Left renal pelvis (tissue), 4 donors: ENCODE measurements around the gene EXOC2. TPM values are rescaled to one million over a fixed set of nuclear protein-coding genes. Genes with fewer than 3 reads are reported as not detected.

Source experiments
- DNase-seq, 4 donors: peaks; one replicate each; pipeline ENCODE4 v3.0.0-alpha.2; 2013; ENCODE audit warnings: low read depth in 4 of 4, low spot score in 3 of 4
- polyA plus RNA-seq, 4 donors: library from polyadenylated mRNA; unstranded; fragments of 120-200 nt; gene quantifications; one replicate each; pipeline ENCODE4 v1.2.1, GENCODE V29; 2013; ENCODE audit not compliant: insufficient read length in 4 of 4

Gene EXOC2
- polyA plus RNA-seq, 4 donors = 16.3 to 25.7 (median 23.6) TPM

DNA sequence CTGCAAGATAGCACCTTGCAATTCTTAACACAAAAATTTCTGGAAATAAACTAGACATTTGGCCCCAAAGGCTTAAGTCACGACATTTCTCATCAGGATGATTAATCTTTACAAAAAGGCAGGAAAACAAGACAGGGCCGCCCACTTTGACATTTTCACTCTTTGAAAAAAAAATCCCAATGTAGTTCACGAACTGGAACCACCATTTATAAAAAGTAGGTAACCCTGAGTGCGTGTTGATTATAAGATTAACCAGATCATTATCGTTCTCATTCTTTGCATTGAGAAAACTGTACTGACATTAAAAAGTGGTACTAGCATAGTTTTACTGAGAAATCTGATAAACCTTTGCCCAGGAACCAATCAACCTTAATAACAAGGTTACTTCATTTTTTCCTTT is 144.8 kb downstream of the EXOC2 start:
- DNase-seq = no peak

DNA sequence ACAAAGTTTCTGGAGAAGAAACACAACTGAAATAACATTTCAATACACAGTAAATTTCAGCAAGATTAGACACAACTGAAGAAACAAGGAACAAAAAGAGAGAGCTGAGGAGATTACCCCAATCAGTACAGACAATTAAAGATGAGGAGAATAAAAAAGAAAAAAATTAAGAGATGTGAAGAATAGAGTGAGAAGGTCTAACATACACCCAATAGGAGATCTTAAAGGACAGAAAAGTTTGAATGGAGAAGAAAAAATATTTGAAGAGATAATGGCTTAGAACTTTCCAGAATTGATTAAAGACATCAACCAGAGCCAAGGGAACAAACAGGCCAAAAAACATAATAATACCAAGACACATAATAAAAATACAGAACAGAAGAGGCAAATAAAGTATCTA is 152.4 kb downstream of the EXOC2 start:
- DNase-seq = no peak

DNA sequence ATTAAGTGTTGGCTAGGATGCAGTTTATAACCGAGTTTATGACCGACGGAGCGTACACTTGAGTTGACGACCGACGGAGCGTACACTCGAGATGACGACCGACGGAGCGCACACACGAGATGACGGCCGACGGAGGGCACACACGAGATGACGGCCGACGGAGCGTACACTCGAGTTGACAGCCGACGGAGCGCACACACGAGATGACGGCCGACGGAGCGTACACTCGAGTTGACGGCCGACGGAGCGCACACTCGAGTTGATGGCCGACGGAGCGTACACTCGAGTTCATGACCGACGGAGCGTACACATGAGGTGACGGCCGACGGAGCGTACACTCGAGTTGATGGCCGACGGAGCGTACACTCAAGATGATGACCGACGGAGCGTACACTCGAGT is 155.8 kb downstream of the EXOC2 start:
- DNase-seq = no peak

DNA sequence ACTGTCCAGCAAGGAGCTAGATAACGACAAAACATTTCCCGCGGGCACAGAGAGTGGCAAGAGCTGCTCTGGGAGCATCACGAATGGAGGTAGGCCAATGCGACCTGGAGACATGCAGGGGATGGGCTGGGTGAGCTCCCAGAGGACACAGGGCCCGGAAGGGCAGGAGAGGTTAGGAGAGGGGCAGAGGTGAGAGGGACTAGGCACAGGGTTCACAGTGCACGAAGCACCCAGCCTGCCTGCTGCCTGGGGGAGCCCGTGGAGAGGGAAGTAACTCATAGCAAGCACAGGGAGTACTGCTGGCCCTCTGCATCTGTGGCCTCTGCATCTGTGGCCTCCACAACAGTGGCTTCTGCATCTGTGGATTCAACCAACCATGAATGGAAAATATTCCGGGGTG is 162.5 kb downstream of the EXOC2 start:
- no peak for DNase-seq

DNA sequence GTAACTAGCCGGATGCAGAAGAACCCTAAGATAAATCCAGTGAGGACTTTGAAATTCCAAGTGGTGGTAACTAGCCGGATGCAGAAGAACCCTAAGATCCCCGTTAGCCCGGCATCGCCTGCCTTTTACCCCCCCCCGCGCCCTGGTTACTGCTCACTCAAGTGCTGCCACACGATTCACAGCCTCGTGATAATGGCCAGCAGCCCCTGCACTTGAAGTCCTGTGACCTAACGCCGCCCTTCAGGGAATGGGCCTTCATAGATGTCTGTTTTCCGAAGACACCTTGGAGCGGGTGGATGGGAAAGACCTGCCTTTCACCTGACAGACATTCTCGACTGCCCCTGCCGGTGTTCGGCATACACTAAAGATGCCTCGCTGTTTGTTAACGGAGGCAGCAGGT is 163.9 kb downstream of the EXOC2 start:
- DNase-seq = no peak

DNA sequence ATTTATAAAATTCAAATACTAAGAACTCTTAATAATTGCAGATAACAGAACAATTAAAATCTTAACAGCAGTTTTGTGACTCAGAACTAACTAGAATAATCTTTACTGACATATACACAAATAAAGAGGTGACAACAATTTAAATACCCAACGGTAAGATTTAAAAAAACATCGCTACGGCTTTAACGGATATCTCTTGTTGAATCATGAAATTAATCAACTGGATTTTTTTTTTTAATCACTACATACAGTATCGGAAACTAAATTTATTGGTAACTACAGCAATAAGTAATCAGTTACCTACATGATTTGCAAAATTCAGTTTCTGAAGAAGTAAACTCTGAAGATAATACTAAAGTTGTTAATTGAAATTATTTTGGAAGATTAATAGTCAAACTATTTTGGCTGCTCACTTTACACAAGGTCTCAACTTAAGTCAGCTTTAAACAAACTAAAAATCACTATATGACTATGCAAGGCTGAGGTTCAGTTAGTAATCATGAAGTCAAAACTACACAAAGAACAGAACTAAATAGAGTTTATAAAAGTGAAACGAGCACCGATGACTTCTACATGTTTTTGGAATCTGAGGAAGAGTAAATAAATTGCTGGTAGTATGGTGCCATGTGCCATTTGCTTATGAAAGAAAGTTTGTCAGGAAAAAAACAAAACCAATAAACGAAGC is 164.8 kb downstream of the EXOC2 start:
- DNase-seq = no peak

DNA sequence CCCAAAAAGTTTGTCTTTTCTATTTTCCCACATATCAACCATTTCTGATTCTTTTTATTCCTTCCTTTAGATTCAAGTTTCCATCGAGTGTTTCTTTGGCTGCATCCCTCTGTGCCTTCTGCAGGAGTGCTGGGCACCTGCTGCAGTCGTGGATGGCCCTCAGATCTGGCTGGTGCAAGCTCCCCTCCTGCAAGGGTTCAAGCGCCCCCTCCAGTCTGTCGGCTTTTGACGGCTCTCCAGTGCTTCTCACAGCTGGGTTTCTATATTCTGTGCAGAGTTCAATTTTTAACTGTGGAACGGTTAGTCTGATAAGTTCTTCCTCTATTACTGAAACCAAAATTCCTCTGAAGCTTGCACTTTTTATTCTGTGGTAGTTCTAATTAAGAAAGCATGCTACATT is 168.1 kb downstream of the EXOC2 start:
- DNase-seq = no peak

DNA sequence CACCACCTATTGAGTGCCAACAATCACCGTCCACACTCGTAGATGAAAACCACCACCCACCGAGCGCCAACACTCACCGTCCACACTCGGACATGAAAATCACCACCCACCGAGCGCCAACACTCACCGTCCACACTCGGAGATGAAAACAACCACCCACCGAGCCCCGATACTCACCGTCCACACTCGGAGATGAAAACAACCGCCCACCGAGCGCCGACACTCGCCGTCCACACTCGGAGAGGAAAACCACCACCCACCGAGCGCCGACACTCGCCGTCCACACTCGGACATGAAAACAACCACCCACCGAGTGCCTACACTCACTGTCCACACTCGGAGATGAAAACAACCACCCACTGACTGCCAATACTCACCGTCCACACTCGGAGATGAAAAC is 172.1 kb downstream of the EXOC2 start:
- DNase-seq = no peak

DNA sequence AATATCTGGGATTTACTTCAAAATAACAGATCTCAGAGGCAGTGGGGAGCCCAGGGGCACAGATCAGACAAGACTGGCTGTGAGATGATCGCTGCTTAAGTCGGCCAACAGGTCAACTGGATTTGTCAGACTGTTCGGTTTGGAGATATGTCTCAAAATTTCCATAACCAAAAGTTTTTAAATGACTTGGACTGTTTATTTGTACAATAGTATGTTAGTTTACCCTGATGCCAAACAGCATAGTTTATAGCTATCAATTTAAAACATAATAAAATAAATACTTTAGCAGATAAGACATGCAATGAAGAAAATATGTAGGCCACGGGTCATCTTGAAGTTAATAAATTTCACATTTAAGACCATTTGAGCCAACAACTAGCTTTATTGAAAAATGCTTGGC is 174.7 kb downstream of the EXOC2 start:
- DNase-seq = no peak

DNA sequence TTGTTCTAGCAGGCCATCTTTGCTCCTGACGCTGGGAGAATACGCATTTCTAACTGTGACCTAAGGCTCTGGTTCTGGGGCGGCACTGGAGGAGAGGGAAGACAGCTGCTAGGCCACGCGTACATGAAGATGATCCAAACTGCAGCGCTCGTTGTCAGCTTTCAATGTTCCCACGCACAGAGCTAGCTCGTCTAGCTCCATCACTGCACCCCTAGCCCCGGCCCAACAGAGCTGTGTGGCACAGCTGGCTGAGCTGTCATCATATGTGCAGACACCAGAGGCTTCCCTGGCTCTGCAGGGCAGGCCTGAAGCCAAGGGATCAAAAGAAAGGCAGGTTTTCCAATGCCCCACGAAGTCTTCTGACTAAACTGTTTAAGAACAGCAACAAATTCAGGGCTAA is 176.7 kb downstream of the EXOC2 start:
- no peak for DNase-seq

DNA sequence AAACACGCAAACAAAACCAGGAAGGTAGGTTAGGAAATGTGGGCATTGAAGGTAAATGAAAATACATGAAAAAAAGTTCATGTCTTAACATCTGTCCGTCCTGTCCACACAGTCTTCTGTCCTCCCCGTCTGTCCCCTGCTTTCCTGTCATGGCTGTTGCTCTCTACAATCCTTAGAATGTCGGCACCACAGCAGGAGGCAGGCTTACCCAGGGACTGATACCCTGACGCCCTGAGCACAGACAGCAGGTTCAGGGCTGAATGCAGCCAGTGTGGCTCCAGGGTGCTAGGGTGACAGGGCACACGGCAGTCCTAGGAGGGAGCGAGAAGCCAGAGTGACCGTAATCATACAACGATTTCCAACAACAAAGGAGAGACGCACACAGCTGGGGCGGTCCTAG is 177.7 kb downstream of the EXOC2 start:
- no peak for DNase-seq

DNA sequence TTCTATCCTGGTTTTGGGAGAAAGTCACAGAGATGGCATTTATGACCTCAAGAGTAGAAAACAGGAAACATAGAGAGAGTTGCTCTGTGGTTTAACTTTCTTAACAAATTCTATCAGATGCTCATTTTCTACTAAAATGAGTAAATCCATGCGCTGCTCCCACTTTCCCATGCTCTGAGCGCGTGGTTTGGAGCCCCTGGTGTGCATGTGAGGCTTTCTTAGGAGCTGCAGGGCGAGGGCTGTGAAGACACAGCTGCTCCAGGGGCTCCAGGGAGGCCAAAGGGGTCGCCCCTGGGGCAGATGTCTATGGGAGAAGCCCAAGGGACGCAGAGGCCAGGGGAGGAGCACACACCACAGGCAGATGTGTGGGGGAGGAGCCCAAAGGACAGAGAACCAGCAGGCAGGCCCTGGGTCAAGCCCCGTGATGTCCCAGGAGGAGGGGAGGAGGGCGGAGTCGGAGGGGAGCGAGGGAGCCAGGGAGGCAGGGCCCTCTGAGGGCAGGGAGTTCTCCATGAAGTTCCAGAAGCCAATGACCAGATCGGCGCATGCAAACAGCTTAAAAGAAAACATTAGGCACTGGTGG is 178.5 kb downstream of the EXOC2 start:
- DNase-seq = peak in 1 of 4 donors; percentile 7

DNA sequence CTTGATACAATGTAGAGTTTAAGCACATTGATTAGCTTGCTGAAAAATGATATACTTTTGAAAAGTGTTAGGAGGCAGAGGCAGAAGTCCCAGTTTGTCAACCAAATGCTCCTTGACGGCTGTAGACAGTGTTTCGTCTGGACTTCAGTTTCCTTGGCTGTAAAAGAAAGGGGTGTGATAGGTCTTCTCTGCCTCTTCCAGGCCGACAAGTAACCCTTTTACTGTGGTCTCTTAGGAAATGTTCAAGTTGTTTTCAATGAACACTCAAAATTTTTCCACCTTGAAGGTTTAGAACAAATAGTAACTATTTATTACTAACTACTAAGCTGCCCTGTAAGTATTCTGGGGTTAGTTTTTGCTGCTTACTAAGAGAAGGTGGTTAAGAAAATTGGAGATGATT is 179.0 kb downstream of the EXOC2 start:
- no peak for DNase-seq

DNA sequence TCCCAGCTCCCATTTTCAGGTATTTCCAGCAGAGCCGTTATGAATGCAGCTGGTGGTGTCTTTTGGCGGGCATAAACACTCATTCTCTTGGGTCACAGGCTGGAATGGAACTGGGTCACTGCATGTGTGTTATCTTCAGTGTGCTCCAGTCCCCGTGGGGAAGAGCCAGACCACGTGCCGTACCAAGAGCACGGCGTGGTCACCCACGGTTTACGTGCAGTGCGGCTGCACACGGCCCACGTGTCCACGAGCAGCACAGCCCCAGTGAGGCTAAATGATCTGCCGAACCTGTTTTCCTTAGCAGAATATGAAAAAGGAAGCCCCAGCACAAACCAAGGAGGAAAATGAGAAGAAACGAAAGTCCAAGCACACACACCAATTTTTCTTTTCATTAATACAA is 179.9 kb downstream of the EXOC2 start:
- DNase-seq = no peak

DNA sequence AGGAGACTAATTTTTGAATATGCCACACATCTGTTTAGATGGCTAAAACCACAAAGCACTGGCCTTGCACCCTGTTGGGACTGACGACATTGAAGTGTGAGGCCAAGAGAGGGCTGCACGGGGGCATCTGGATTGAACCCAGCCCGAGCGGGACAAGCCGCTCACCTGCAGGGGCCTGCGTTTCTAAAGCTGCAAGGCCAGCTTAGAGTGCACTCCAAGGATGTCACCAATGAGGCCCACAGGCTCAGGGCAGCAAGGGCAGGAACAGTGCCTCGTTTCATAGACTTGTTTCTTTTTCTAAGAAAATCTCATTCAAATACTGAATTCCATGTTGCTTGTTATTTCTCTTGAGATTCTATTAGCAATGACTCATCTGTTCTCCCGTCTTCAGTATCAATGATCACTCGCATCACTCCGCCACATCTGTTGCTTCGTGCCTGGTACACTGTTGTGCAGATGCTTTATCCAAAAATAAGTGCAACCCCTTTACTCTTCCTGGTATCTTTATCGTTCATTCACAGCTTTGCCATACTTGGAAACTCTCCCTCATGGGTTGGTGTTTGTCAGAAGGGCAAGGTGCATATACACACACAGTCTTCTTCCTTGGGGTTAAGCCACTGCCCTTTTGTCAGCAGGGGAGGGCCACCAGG is 181.3 kb downstream of the EXOC2 start:
- no peak for DNase-seq

DNA sequence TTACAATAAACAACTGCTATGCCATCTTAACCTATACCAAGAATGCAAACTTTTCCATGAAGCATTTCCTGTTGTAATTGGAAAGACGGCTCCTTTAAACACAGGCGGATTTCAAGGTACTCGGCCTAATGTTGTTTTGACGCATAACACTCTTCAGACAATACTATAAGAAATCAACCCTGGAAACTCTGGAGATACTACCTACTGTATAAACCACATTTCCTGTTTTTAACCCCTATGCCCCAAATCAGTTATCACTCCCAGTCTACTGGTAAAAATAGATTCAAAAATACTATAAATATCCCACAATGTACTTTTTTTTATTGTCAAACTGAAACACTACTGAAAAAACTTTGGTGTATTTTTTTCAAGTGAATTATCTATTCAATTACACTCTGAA is 183.3 kb downstream of the EXOC2 start:
- no peak for DNase-seq

DNA sequence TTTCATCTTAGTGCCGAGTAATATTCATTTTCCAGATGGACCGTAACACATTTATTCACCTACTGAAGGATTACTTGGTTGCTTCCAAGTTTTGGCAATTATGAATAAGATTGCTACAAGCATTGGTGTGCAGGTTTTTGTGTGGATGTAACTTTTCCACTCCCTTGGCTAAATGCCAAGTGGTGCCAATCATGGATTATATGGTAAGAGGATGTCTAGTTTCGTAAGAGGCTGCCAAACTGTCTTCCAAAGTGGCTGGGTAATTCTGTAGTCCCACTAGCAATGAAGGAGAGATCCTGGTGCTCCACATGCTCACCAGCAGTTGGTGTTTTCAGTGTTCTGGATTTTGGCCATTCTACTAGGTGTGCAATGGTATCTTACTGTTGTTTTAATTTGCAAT is 184.3 kb downstream of the EXOC2 start:
- DNase-seq = no peak

DNA sequence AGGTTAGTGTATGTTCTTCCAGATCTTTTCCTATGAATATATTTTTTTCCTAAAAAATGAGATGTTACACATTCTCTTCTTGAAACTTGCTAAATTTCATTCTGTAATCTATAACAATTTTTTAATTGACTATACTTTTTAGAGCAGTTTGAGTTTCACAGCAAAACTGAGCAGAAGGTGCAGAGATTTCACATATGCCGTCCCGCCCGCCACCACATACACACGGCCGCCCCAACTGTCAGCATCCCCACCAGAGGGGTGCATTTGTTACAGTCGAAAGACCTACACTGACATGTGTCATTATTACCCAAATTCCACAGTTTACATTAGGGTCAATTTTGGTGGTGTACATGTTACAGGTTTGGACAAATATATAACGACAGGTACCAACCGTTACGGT is 184.9 kb downstream of the EXOC2 start:
- DNase-seq = no peak

DNA sequence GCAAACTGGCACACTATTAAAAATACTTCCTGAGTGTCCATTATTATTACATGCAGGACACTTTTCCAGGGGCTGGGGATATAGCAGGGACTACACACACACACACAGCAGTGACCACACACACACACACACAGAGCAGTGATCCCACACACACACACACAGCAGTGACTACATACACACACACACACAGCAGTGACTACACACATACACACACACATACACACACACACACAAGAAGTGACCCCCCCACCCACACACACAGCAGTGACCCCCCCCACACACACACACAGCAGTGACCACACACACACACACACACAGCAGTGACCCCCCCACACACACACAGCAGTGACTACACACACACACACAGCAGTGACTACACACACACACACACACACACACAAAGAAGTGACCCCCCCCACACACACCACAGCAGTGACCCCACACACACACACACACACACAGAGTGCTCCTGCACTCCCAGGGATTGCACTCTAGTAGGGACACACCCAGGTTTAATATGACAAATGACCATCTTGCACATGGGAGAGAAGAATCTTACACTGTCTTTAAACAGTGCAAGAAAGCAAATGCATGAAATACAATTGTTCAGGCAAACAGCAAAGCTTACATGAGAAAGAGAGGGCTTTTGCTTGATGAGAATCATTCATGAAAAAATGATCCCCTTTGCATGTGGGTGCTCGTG is 185.9 kb downstream of the EXOC2 start:
- DNase-seq = no peak

DNA sequence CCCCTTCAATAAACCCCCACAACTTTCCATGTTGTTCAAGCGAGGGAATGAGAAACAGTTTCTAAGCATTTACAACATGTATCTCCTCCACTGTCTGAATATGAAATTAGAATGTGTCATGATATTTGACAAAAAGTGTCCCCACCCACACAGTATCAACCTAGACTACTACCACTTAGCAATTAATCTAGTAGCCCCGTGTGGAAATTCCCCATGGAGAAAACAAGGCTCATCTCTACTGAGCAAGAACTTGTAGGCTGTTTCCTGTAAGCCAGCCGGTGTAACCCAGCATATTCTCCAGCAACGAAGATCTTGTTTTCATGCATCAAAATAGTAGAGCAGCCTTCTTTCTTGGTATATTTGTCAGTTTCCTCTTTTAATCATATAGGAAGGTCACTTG is 186.4 kb downstream of the EXOC2 start:
- DNase-seq = no peak

DNA sequence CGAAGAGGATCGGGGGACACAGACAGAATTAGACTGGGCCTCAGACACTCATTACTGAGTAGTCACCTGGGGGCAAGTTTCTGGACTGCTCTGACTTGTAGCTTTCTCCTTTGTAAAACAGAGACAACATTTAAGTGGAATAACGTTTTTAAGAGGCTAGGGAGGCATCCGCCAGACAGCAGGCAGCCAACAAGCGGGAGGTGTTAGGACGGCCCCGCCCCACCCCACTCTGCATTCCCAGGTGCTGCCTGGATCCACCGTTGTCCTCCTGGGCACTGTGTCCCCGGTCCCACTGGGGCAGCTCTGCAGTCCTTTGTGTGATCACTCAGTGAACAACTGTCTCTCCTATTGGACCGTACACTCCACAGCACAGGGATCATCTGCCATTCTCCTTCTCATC is 187.6 kb downstream of the EXOC2 start:
- DNase-seq = no peak

DNA sequence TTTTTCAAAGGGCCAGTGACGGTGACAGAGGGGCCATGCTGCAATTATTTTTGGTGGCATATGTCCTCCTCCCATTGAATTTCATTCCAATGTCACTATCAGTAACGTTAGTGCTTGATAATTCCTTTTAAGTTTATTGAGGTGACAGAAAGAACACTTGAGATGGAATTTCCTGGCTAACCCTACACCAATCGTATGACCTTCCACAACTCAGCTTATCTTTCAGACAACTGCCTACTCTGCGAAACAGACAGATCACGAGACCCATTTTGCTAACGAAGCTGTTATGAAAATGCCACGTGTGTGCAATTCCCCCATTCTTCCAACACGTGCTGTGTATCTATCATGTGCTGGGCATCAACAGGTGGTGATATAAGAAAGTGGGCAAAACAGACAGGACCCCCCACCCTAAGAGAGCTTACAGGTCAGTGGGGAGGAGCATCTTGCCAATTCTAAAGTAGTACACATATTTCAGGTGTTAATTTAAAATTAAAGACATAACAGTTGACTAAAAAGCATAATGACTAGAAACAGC is 188.4 kb downstream of the EXOC2 start:
- DNase-seq = no peak
